ENCODE results near the gene ST3GAL6. TPM values are rescaled to one million over a fixed set of nuclear protein-coding genes. Genes with fewer than 3 reads are reported as not detected.

ST3GAL6 gene
- total RNA-seq, 4 donors from 2014 or later = 1.6 to 6.6 (median 2.5) TPM

DNA sequence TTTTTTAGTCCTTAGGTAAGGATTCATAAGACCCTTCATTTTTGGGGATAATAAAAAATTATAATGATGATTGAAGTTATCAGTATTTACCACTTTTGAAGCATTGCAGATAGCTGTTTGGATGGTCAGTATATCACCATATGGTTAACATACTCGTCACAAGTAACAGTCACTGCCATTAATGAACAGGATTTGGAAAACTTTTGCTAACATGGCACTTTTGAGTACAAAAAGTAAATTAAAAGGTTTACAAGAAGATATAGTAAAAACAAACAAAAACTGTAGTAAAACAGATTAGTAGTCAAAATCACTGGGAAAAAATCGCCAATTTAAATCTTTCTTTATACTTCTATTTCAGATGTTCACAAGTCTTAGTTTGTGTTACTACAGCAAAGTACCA lies 37.8 kb upstream of the ST3GAL6 start:
- no peaks in the 10 kb centered on the region for H3K27me3 ChIP-seq
- H3K27ac ChIP-seq = no peak overlapping the region
- no peaks in the 10 kb centered on the region for H3K9me3 ChIP-seq
- no peaks in the 10 kb centered on the region for H3K4me1 ChIP-seq
- no peaks in the 10 kb centered on the region for H3K36me3 ChIP-seq
- no peak overlapping the region for H3K4me3 ChIP-seq
- DNase-seq = no peak
- no peak for TF ChIP-seq POLR2A (IDR thresholded peaks at IDR 0.05)
- no peak for TF ChIP-seq CTCF (IDR thresholded peaks at IDR 0.05)

DNA sequence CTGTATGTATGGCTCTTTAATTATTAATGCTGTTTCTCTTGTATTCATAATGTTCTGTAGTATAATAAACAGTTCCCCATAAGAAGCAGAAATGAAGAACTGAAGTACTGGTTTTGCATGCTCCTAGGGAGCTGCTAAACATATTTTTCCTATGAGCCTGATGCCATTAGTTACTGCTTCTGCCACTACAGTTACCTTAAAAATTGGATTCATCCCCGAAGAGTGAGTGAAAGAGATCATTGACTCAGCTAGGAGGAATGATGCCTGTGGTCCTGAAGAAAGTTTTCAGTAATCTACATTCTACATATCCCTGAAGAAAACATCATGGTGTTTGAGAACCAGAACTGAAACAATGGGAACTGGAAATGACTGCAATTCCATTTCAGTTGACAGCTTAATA lies 37.1 kb upstream of the ST3GAL6 start:
- DNase-seq = no peak
- Histone ChIP-seq H3K36me3 (no peaks in the 10 kb centered on the region), H3K4me3 (no peak overlapping the region), H3K4me1 (no peaks in the 10 kb centered on the region), H3K9me3 (no peaks in the 10 kb centered on the region), H3K27ac (no peak overlapping the region), H3K27me3 (no peaks in the 10 kb centered on the region)
- TF ChIP-seq POLR2A (IDR thresholded peaks at IDR 0.05) (no peak), CTCF (IDR thresholded peaks at IDR 0.05) (no peak)

DNA sequence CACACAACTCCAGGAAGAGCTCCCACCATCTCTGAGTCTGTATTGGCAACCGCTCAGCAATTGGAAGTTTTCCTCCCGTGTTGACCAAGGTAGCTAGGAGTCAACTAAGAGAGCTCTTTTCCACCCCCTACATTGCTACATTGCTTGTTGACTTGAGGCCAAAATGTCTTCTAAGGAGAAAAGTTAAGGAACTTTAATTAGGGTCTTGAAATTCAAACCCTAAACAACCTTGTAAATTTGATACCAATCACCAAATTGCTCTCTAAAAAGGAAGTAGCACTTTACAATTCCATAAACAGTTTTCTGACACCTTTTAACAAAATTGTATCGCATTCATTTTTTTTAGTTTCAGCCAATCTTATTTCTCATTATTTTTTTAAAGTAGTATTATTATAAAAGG lies 35.5 kb upstream of the ST3GAL6 start:
- H3K27ac ChIP-seq = no peak overlapping the region
- H3K36me3 ChIP-seq = no peaks in the 10 kb centered on the region
- TF ChIP-seq POLR2A (IDR thresholded peaks at IDR 0.05) (no peak), CTCF (IDR thresholded peaks at IDR 0.05) (no peak)
- H3K27me3 ChIP-seq = no peaks in the 10 kb centered on the region
- no peak overlapping the region for H3K4me3 ChIP-seq
- DNase-seq = no peak
- peaks cover 0 to 8% (median 0%) of the 10 kb centered on the region in 4 donors for H3K4me1 ChIP-seq
- H3K9me3 ChIP-seq = no peaks in the 10 kb centered on the region

DNA sequence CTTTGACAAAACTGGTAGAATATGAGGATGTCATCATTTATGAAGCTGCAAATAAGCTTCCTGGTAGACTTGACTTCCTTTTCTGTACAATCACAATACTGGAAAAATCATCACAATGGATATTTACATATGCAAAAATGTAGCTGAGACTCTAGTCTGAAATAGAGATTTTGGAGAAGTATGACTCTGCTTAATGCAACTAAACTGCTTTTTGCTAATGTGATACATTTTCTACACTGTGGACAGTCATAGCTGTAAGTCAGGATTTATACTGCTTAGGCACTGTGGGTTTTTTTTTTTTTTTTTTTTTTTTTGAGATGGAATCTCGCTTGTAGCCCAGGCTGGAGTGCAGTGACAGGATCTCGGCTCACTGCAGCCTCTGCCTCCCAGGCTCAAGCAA lies 34.5 kb upstream of the ST3GAL6 start:
- H3K4me3 ChIP-seq = no peak overlapping the region
- H3K9me3 ChIP-seq = no peaks in the 10 kb centered on the region
- DNase-seq = no peak
- H3K27ac ChIP-seq = no peak overlapping the region
- TF ChIP-seq CTCF (IDR thresholded peaks at IDR 0.05) = no peak
- no peak for TF ChIP-seq POLR2A (IDR thresholded peaks at IDR 0.05)
- H3K36me3 ChIP-seq = no peaks in the 10 kb centered on the region
- no peaks in the 10 kb centered on the region for H3K27me3 ChIP-seq
- peaks cover 0 to 15% (median 0%) of the 10 kb centered on the region in 4 donors for H3K4me1 ChIP-seq

DNA sequence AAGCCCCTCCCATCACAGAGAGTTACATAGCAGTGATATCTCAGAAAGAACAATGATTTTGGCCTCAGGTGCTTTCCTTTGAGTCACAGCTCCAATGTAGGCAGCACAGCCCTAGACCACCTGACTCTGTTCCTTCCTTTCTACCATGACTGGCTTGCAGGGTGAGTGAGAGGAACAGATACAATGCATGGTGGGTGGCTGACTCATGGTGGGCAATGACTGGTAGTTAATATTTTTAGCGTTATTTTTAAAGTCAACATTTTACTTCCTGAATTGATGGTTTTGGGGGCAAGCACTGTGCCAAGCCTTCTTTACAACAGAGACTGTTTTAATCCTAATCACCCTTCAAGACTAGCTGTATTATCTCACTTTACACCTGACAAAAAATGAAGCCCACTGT lies 32.8 kb upstream of the ST3GAL6 start:
- no peak for TF ChIP-seq CTCF (IDR thresholded peaks at IDR 0.05)
- TF ChIP-seq POLR2A (IDR thresholded peaks at IDR 0.05) = no peak
- Histone ChIP-seq H3K27ac (no peak overlapping the region), H3K27me3 (no peaks in the 10 kb centered on the region), H3K9me3 (no peaks in the 10 kb centered on the region), H3K4me3 (no peak overlapping the region), H3K36me3 (no peaks in the 10 kb centered on the region), H3K4me1 (peaks cover 0 to 15% (median 0%) of the 10 kb centered on the region in 4 donors)
- no peak for DNase-seq

- Histone ChIP-seq H3K27me3 (no peaks in the 10 kb centered on the region), H3K9me3 (no peaks in the 10 kb centered on the region), H3K4me1 (peaks cover 0 to 15% (median 0%) of the 10 kb centered on the region in 4 donors), H3K27ac (no peak overlapping the region), H3K36me3 (no peaks in the 10 kb centered on the region), H3K4me3 (no peak overlapping the region)
- TF ChIP-seq CTCF (IDR thresholded peaks at IDR 0.05) (no peak), POLR2A (IDR thresholded peaks at IDR 0.05) (no peak)
- DNase-seq = no peak
Observed at GRCh38 chr3:98730886-98731537, 32.1 kb upstream of the ST3GAL6 start.

All from Peyer's patch (tissue), 4 donors.